ENCODE measurements around the gene SUN3.

SUN3 gene

GRCh38 chr7:47973739-47974138 is 55.2 kb downstream of the SUN3 start:
- DNase-seq, result no peak

DNA sequence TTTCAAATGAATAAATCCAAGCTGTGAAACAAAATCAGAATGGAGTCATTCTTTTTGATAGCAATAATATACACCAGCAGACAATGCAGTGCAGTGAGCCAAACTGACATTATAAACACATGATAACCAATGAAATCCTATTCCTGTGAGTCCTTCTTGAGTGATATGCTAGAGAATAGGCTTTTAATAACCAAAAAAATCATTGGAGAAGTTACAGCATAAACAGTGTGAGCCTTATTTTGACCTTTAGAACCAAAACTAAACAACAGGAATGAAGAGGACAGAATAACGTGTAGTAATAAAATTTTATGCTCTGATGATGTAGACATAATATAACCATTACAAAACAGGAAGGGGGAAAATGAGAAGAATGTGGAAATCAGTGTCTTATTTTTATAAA is 58.1 kb downstream of the SUN3 start:
- no peak for DNase-seq

- DNase-seq, result peak; percentile 55
Measured at GRCh38 chr7:47968847-47969774, 59.8 kb downstream of the SUN3 start.

DNA sequence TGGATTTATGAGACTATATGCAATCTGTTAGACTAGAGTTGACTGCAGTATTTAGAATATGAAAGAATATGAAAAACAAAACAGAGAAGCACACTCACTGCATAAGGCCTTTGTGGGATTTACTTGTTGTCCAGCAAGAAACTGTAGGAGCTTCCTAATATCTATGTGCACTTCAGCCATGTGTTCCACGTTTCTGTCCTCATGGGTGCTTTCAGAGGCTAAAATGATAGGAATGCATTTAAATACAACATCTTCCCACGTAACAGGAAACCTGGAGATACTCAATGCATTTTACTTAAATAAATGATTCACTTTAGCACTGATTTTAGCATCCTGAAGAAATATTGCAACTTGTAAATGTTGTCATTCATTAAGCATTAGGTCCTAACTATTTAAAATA is 61.2 kb downstream of the SUN3 start:
- no peak for DNase-seq

DNA sequence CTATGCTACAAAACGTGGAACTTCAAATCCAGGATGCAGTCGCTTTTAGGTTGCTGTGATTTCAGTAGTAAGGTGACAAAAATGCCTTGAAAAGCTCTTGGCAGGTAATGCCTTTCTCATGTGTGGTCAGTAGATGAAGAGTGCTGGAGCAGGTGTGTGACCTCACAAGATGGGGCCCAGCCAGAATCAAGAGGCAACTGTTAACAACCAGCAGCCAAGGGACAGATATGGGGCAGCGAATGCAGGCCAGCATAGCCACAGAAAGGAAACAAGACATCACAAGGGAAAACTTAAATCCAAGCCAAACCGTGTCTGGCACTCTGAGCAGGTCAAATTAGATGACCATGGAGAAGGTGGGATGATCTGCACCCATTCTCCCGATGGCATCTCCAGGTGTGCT is 61.8 kb downstream of the SUN3 start:
- DNase-seq, result no peak

DNA sequence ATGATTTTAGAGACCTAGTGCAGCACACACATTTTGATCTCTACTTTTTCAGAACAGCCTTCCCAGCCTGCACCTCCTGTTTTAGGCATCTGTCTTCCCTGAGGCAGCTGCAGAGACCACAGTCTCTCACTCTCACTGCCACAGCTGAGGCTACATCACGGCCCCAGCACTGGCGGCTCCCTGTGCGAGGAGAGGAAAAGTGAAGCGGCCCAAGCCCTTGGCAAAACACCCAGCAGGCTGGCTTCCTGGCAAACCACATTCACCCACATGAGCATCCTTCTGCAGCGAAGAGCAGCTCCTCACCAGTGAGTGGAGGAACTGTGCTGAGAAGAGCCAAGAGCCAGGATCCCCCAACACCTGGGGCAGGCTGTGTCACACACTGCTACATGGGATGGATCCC is 63.5 kb downstream of the SUN3 start:
- DNase-seq, result no peak

- no peak for DNase-seq
Measured at GRCh38 chr7:47962262-47962661, 66.6 kb downstream of the SUN3 start.

- DNase-seq, result no peak
Measured at GRCh38 chr7:47957156-47957555, 71.8 kb downstream of the SUN3 start.

DNA sequence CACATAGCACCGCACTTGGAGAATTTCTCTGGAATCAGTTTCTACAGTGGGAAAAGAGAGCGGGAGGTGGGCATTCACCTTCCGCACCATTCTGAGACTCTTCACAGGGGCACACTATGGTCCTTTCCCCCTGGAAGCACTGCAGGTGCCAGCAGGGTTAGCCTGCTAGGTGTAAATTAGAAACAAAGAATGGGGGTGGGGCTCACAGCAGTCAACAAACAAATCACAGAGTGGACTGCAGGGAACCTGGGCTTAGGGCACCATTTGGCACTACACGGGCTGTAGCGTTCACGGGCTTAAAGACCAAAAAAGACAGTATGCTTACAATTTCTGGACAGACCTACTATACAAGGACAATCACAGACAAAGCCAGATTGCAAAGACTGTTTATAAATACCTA is 72.7 kb downstream of the SUN3 start:
- no peak for DNase-seq

GRCh38 chr7:47954231-47954911 is 74.5 kb downstream of the SUN3 start:
- DNase-seq, result no peak

DNA sequence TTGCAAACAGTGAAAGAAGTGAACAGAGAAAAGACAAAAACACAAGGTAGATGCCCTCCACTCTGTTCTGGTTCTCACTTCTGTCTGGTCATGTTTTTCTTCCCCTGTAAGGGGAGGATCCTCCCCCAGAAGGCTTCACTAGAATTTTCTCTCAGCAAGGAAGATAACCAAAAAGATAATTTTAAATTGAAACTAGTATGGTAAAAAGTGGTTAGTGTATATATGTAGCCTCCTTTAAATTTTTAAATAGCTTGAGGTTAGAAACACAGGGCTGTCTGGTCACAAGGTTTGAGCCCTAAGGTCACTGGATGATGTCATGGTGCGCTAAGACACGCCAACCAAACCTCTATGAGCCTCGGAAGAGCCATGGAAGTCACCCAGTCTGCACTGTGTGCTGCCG is 75.1 kb downstream of the SUN3 start:
- DNase-seq, result no peak

- DNase-seq, result no peak
Measured at GRCh38 chr7:47952224-47952623, 76.7 kb downstream of the SUN3 start.

DNA sequence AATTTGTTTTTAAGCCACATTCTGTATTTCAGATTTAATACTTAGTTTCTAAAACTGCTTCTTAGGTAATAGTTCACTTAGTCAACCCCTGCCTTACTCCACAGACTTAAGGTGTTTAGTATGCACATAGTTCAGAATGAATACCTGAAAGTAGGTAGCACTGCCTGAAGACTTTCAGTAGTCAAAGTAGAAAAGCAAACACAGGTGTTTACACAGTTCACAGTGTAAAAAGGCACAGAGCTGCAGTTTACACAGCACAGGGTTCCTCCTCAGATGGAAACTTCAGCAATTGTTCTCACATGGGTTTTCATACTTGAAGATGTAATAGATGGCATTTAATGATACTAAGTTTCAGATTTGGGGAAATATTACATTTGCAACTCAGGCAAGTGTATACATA is 77.5 kb downstream of the SUN3 start:
- no peak for DNase-seq

- DNase-seq, result no peak
Measured at GRCh38 chr7:47950714-47951113, 78.2 kb downstream of the SUN3 start.

DNA sequence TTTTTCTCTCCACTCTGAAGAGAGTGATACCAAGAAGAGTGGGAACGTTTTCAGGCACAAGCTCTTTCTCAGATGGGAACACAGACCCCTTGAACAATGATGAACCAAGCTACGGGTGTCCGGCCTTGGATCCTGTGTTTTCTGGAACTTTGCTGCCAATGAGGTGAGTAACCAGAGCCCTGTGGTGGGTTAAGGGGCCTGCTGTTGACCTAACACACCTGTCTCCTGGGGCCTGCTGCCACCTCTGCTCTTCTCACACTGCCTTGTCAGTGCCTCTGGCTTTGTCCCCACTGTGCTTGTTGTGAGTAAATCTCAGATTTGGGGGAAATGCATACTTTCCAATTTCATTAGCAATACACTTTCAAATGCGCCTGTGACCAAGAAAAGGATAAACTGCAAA is 79.2 kb downstream of the SUN3 start:
- DNase-seq, result no peak

- DNase-seq, result no peak
Measured at GRCh38 chr7:47948141-47948790, 80.6 kb downstream of the SUN3 start, which contains the start of gene PKD1L1. PKD1L1 (minus strand) TSS chr7:47948466; CDS start chr7:47948440, 26 bp downstream.

DNA sequence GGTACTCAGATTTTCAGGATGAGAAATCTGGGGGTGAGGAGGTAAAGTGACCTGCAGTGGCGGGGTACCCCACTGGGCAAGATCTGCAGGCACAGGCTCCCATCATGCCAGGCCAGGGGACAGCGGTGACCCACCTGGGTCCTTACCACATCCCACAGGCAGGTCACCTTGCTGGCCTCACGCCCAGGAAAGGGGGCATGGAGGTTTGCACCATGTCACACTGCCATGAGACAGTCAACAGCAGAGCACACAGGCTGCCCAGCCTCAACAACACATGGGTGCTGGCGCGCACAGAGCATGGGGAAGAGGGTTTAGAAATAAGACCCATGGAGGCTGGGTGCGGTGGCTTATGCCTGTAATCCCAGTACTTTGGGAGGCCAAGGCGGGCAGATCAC is 81.6 kb downstream of the SUN3 start:
- DNase-seq, result no peak

- no peak for DNase-seq
Measured at GRCh38 chr7:47946581-47947354, 82.1 kb downstream of the SUN3 start.

DNA sequence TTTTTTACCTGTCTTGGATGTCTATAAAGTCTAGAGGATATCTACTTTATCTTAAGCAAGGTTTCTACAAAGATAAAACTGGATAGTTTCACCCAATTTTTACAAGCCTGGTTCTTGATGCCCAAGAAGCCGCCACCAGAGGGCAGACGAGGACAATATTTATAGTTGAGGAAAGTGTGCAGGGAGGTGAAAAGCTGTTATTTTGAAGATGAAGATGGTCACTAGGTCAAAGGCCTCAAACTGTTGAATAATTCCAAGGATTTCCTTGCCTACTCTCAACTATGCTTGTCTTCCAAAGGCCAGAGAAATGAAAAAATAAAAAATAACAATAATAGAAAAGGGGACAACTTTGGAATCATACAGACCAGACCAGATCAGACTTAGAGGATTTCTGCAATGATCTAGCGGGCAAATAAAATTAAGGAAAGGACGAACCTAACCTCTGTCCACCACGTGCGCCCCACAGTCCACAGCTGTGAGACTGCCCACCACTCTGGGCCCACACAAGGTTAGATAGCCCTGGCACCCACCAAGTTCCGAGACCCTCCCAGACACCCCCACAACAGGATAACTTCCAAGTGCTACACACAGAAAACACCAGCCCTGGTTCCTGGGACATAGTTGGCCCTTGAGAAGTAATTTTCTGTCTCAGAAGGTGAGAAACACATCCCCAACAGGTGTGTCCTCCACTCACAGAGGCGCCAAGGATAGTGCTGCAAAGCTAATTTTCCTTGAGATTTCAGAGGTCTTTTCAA is 83.5 kb downstream of the SUN3 start:
- peak; percentile 70 for DNase-seq

DNA sequence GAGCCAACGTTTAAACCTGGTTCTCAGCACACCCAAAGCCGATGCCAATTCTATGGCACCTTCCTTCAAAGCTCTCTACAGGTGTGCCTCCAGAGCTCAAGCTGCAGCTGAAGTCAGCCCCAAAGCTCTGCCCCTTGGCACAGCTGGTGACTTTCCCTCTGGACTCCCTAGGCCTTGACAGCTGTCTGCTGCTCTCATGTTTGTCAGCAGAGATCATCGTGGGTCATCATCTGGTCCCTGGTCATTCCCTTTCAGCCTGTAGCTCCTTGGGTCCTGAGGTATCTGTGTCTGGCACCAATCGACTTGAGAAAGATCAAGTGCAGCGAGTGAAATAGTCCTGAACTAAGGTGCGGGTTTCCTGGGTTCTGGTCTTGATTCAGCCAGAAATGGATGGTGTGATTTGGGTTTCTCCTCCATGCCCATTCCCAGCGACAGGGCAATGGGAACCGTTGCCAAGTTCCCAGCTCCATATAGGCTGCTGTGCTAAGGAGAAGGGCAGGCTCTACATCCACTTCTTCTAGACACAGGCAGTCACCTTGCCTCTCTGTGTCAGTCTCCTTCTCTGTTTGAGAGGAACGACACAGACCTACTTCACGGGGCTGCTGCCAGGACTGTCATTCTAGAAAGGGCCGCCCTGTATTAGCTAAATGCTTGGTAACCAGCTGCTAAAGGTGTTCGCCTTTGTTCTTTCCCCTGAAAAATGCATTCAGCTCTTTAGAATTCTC is 84.2 kb downstream of the SUN3 start:
- DNase-seq, result no peak

DNA sequence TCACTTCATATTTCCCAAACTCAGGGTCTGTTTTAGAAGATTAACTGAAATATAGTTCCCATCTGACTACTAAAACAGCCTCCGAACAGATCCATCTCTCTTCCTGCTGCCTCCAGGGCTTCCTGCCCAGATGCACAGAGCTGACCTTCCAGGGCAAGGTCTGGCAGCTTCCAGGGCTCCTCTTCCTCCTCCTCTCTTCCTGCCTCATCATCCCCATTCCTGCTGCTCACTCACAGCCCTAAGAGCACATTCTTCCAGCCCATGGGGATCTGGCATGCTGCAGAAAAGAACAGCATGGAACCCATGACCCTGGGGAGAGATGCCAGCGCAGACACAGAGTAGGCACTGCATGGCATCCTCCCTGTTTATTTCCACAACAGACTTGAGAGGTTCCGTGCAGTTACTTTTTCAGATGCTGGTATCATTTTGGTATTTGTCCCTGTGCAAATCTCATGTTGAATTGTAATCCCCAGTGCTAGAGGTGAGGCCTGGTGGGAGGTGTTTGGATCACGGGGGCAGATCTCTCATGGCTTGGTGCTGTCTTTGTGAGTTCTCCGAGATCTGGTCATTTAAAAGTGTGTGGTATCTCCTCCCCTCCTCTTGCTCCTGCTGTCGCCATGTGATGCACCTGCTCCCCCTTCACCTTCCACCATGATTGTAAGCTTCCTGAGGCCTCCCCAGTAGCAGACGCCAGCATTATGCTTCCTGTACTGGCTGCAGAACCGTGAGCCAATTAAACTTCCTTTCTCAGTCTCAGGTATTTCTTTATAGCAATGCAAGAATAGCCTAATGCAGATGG is 85.0 kb downstream of the SUN3 start:
- DNase-seq, result no peak
